ENCODE data around the gene KRT13. TPM values are rescaled to one million over a fixed set of nuclear protein-coding genes. Genes with fewer than 3 reads are reported as not detected.

Gene KRT13
- total and polyA plus RNA-seq, 2 experiments from 2014 or later = not detected

DNA sequence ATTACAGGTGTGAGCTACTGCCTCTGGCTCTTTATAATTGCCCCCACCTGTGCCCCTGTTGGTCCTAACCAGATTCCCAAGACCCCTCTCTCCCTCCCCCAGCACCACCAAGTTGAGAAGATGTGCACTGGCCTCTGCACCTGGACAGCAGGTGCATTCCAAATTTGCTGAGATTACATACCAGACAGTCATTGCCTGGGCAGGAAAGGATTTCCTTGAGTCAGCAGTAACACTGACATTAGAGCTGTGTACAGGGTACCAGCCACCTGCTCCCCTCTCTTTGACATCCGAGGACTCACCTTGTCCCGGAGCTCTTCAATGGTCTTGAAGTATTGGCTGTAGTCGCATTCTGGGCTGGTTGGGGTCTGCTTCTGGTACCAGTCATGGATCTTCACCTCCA is 12.6 kb upstream of the KRT13 start (continued):
- TF ChIP-seq, protein P1, sequence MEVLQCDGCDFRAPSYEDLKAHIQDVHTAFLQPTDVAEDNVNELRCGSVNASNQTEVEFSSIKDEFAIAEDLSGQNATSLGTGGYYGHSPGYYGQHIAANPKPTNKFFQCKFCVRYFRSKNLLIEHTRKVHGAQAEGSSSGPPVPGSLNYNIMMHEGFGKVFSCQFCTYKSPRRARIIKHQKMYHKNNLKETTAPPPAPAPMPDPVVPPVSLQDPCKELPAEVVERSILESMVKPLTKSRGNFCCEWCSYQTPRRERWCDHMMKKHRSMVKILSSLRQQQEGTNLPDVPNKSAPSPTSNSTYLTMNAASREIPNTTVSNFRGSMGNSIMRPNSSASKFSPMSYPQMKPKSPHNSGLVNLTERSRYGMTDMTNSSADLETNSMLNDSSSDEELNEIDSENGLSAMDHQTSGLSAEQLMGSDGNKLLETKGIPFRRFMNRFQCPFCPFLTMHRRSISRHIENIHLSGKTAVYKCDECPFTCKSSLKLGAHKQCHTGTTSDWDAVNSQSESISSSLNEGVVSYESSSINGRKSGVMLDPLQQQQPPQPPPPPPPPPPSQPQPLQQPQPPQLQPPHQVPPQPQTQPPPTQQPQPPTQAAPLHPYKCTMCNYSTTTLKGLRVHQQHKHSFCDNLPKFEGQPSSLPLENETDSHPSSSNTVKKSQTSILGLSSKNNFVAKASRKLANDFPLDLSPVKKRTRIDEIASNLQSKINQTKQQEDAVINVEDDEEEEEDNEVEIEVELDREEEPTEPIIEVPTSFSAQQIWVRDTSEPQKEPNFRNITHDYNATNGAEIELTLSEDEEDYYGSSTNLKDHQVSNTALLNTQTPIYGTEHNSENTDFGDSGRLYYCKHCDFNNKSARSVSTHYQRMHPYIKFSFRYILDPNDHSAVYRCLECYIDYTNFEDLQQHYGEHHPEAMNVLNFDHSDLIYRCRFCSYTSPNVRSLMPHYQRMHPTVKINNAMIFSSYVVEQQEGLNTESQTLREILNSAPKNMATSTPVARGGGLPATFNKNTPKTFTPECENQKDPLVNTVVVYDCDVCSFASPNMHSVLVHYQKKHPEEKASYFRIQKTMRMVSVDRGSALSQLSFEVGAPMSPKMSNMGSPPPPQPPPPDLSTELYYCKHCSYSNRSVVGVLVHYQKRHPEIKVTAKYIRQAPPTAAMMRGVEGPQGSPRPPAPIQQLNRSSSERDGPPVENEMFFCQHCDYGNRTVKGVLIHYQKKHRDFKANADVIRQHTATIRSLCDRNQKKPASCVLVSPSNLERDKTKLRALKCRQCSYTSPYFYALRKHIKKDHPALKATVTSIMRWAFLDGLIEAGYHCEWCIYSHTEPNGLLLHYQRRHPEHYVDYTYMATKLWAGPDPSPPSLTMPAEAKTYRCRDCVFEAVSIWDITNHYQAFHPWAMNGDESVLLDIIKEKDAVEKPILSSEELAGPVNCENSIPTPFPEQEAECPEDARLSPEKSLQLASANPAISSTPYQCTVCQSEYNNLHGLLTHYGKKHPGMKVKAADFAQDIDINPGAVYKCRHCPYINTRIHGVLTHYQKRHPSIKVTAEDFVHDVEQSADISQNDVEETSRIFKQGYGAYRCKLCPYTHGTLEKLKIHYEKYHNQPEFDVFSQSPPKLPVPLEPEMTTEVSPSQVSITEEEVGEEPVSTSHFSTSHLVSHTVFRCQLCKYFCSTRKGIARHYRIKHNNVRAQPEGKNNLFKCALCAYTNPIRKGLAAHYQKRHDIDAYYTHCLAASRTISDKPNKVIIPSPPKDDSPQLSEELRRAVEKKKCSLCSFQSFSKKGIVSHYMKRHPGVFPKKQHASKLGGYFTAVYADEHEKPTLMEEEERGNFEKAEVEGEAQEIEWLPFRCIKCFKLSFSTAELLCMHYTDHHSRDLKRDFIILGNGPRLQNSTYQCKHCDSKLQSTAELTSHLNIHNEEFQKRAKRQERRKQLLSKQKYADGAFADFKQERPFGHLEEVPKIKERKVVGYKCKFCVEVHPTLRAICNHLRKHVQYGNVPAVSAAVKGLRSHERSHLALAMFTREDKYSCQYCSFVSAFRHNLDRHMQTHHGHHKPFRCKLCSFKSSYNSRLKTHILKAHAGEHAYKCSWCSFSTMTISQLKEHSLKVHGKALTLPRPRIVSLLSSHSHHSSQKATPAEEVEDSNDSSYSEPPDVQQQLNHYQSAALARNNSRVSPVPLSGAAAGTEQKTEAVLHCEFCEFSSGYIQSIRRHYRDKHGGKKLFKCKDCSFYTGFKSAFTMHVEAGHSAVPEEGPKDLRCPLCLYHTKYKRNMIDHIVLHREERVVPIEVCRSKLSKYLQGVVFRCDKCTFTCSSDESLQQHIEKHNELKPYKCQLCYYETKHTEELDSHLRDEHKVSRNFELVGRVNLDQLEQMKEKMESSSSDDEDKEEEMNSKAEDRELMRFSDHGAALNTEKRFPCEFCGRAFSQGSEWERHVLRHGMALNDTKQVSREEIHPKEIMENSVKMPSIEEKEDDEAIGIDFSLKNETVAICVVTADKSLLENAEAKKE (CRISPR knock-in tag; IDR thresholded peaks at IDR 0.05) = no peak
- TF ChIP-seq JUNB (IDR thresholded peaks at IDR 0.05; ENCODE audit: unreplicated experiment) (no peak), EZH2phosphoT487 (IDR thresholded peaks at IDR 0.05; ENCODE audit: unreplicated experiment) (no peak), EZH2 (IDR thresholded peaks at IDR 0.05; ENCODE audit: low read depth, unreplicated experiment) (no peak)

DNA sequence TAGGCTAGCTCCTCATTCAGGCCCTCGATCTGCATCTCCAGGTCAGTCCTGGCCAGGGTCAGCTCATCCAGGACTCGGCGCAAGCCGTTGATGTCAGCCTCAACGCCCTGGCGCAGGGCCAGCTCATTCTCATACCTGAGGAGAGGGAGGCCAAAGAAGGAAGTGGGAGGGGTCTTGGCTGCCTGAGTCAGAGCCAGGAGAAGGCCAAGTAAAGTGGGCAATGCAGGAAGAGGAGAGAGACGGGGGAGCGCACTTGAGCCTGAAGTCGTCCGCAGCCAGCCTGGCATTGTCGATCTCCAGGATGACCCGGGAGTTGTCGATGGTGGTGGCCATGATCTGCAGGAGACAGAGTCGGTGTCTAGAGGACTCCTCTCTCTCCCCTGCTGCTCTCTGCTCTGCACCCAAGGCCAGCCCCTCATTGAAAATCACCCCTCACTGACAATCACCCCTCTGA is 11.4 kb upstream of the KRT13 start:
- Histone ChIP-seq H4K20me1 (replicated peaks; ENCODE audit: insufficient read depth) (no peaks in the 10 kb centered on the region), H3K79me2 (replicated peaks; ENCODE audit: insufficient read depth) (no peaks in the 10 kb centered on the region), H3K4me3 (no peak overlapping the region), H3K27me3 (ENCODE audit: insufficient read depth) (no peaks in the 10 kb centered on the region), H2AFZ (no peak overlapping the region), H3K4me2 (no peak overlapping the region), H3K36me3 (ENCODE audit: insufficient read depth) (no peaks in the 10 kb centered on the region), H3K4me1 (ENCODE audit: insufficient read depth) (peaks cover 6% of the 10 kb centered on the region; the same call in 1 of the 2 replicates), H3K9me2 (ENCODE audit: insufficient read depth) (no peaks in the 10 kb centered on the region), H3K27ac (ENCODE audit: low read depth) (no peak overlapping the region), H3F3A (replicated peaks; ENCODE audit: low read depth) (0 out of 2 replicates have a peak, but pooled peaks cover 4% of the 10 kb centered on the region)
- H3K4me1 Mint-ChIP-seq = peaks cover 27% of the 10 kb centered on the region
- H3K4me3 Mint-ChIP-seq = no peak overlapping the region
- DNase-seq (ENCODE audit: low spot score) (no peak), ATAC-seq (no peak)
- H3K36me3 Mint-ChIP-seq (ENCODE audit: low read depth) = no peaks in the 10 kb centered on the region
- H3K27me3 Mint-ChIP-seq (ENCODE audit: insufficient read depth, low read depth, poor library complexity) = peaks cover 20% of the 10 kb centered on the region
- H3K9me3 Mint-ChIP-seq = no peaks in the 10 kb centered on the region
- H3K27ac Mint-ChIP-seq = no peak overlapping the region
- TF ChIP-seq, protein P1 (CRISPR knock-in tag; IDR thresholded peaks at IDR 0.05) = no peak
- no peak for TF ChIP-seq POLR2AphosphoS5 (IDR thresholded peaks at IDR 0.05; ENCODE audit: low read depth)
- TF ChIP-seq STAT1 (IDR thresholded peaks at IDR 0.05; ENCODE audit: unreplicated experiment) = no peak
- no peak for TF ChIP-seq EZH2phosphoT487 (IDR thresholded peaks at IDR 0.05; ENCODE audit: unreplicated experiment)
